GM23338 (cell line): ENCODE data around the gene IL17RB. TPM values are rescaled to one million over a fixed set of nuclear protein-coding genes. Genes with fewer than 3 reads are reported as not detected.

Experiments used
- ATAC-seq: fragments of 200-7000 bp; cut with Tn5 transposase; 3 replicates; pipeline ENCODE4 v1.9.1; 2020
- DNase-seq: peaks from one replicate; pipeline ENCODE4 v3.0.0-alpha.2; 2015; ENCODE audit warnings: low spot score
- H2AFZ ChIP-seq: fragments of 200-600 bp; sonication (generic); 2 replicates; pipeline ENCODE4 v1.8.0; 2016; ENCODE audit warnings: antibody characterized with exemption, mild to moderate bottlenecking, moderate library complexity
- H3F3A ChIP-seq: fragments of 200-600 bp; sonication (generic); replicated peaks from 2 replicates; pipeline ENCODE4 v1.8.0; 2017; ENCODE audit warnings: antibody characterized with exemption, mixed run types, low read depth
- H3K27ac ChIP-seq: fragments of 200-600 bp; sonication (generic); 2 replicates; pipeline ENCODE4 v1.6.1; 2016; ENCODE audit warnings: low read depth
- H3K27me3 ChIP-seq: fragments of 200-600 bp; sonication (generic); 2 replicates; pipeline ENCODE4 v1.8.0; 2016; ENCODE audit warnings: mild to moderate bottlenecking, mixed run types, moderate library complexity; ENCODE audit not compliant: insufficient read depth
- H3K36me3 ChIP-seq: fragments of 200-600 bp; sonication (generic); 2 replicates; pipeline ENCODE4 v1.8.0; 2016; ENCODE audit warnings: mild to moderate bottlenecking; ENCODE audit not compliant: insufficient read depth
- H3K4me1 ChIP-seq: fragments of 200-600 bp; sonication (generic); 2 replicates; pipeline ENCODE4 v1.8.0; 2016; ENCODE audit warnings: mild to moderate bottlenecking, moderate library complexity; ENCODE audit not compliant: insufficient read depth
- H3K4me2 ChIP-seq: fragments of 200-600 bp; sonication (generic); 2 replicates; pipeline ENCODE4 v1.7.1; 2017; ENCODE audit warnings: mixed run types
- H3K4me3 ChIP-seq: fragments of 200-600 bp; sonication (generic); 2 replicates; pipeline ENCODE4 v1.6.1; 2016; ENCODE audit warnings: mixed run types
- H3K79me2 ChIP-seq: fragments of 200-600 bp; sonication (generic); replicated peaks from 2 replicates; pipeline ENCODE4 v1.8.0; 2017; ENCODE audit warnings: mild to moderate bottlenecking; ENCODE audit not compliant: insufficient read depth
- H3K9me2 ChIP-seq: fragments of 200-600 bp; sonication (generic); 2 replicates; pipeline ENCODE4 v1.8.0; 2017; ENCODE audit not compliant: insufficient read depth
- H4K20me1 ChIP-seq: fragments of 200-600 bp; sonication (generic); replicated peaks from 2 replicates; pipeline ENCODE4 v1.8.0; 2017; ENCODE audit warnings: mild to moderate bottlenecking; ENCODE audit not compliant: insufficient read depth
- H3K27ac Mint-ChIP-seq: 2 replicates; pipeline ENCODE4 v1.8.0; 2020; ENCODE audit warnings: inconsistent platforms, mild to moderate bottlenecking, moderate library complexity, mixed read lengths
- H3K27me3 Mint-ChIP-seq: 3 replicates; pipeline ENCODE4 v1.8.0; 2022; ENCODE audit warnings: low read depth, mild to moderate bottlenecking, moderate library complexity, mixed read lengths, inconsistent platforms; ENCODE audit not compliant: insufficient read depth, poor library complexity
- H3K36me3 Mint-ChIP-seq: 3 replicates; pipeline ENCODE4 v1.8.0; 2021; ENCODE audit warnings: low read depth, mild to moderate bottlenecking, inconsistent platforms, moderate library complexity, mixed read lengths
- H3K4me1 Mint-ChIP-seq: 3 replicates; pipeline ENCODE4 v1.8.0; 2020; ENCODE audit warnings: mild to moderate bottlenecking, inconsistent platforms, mixed read lengths
- H3K4me3 Mint-ChIP-seq: 3 replicates; pipeline ENCODE4 v1.8.0; 2021; ENCODE audit warnings: moderate library complexity, mild to moderate bottlenecking, inconsistent platforms, mixed read lengths
- H3K9me3 Mint-ChIP-seq: 3 replicates; pipeline ENCODE4 v1.8.0; 2020; ENCODE audit warnings: moderate library complexity, mild to moderate bottlenecking, inconsistent platforms, mixed read lengths
- CREB1 ChIP-seq: fragments of 250-450 bp; sonication (Bioruptor Pico); IDR thresholded peaks from 2 replicates; pipeline ENCODE4 v1.5.0; 2020; ENCODE audit warnings: low read depth, mild to moderate bottlenecking, moderate library complexity
- EZH2 ChIP-seq: fragments of 200-600 bp; sonication (generic); IDR thresholded peaks from one replicate; pipeline ENCODE4 v1.8.0; 2017; ENCODE audit warnings: antibody characterized with exemption, mild to moderate bottlenecking, low read depth; ENCODE audit not compliant: unreplicated experiment
- EZH2phosphoT487 ChIP-seq: fragments of 200-600 bp; sonication (generic); IDR thresholded peaks from one replicate; pipeline ENCODE4 v1.8.1; 2018; ENCODE audit warnings: antibody characterized with exemption; ENCODE audit not compliant: unreplicated experiment
- JUNB ChIP-seq: IDR thresholded peaks from one replicate; pipeline ENCODE4 v1.6.1; 2016; ENCODE audit warnings: antibody characterized with exemption; ENCODE audit not compliant: unreplicated experiment
- ZNF114 ChIP-seq: fragments of 250-450 bp; sonication (Bioruptor Pico); IDR thresholded peaks from 2 replicates; pipeline ENCODE4 v1.5.0; 2020; ENCODE audit warnings: mild to moderate bottlenecking, moderate library complexity
- polyA plus RNA-seq: library from polyadenylated mRNA; unstranded; fragments of >200 nt; fragmentation: Nextera tagmentation; extraction: Ambion mirVana; gene quantifications from 2 replicates; pipeline ENCODE4 v1.2.1, GENCODE V29; 2016
- total RNA-seq: library from RNA; depleted of rRNA; stranded (reverse); fragments of >200 nt; shearing (Covaris generic); gene quantifications from 2 replicates; pipeline ENCODE4 v1.2.3, GENCODE V29; 2014
- TF ChIP-seq, protein P1 (sequence below): fragments of 250-450 bp; sonication (Bioruptor Pico); IDR thresholded peaks from 2 replicates; pipeline ENCODE4 v1.5.0; 2020; ENCODE audit warnings: mild to moderate bottlenecking, moderate library complexity

The IL17RB gene
- total and polyA plus RNA-seq, 2 experiments from 2014 or later = 5.7 to 6.9 TPM

DNA sequence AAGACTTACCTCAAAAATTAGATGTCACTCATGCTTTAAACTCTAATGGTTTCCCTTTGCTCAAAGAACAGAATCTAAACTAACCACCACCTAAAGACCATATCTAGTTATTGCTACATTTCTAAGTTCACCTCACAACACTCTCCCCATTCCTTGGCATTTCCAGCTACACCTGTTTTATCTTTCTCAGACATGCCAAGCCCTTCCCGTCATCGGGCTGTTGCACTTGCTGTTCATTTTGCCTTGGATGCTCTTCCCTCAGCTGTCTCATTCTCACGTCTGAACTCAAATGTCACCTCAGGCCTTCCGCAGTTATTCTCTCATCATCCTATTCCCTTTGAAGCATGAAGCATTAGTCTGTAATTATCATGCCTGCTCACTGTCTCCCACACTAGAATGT, 36.6 kb downstream of the IL17RB start (continued):
- TF ChIP-seq EZH2 = no peak
- TF ChIP-seq CREB1 (CRISPR knock-in tag) = no peak

DNA sequence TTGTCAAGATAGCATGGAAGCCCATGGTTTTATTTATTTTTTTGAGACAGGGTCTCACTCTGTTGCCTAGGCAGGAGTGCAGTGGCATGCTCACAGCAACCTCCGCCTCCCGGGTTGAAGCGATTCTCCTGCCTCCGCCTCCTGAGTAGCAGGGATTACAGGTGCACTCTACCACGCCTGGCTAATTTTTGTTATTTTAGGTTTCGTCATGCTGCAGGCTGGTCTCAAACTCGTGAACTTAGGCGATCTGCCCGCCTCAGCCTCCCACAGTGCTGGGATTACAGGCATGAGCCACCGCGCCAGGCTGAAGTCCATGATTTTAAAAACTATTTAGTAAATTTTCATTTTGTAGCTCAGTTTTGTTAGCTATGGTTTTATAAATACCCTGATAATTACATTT, 38.3 kb downstream of the IL17RB start:
- Mint-ChIP-seq H3K9me3 (no peaks in the 10 kb centered on the region), H3K4me3 (no peak overlapping the region), H3K27ac (no peak overlapping the region), H3K27me3 (peaks cover 2% of the 10 kb centered on the region), H3K4me1 (peaks cover 12% of the 10 kb centered on the region), H3K36me3 (peaks cover 27% of the 10 kb centered on the region)
- TF ChIP-seq ZNF114 = no peak
- no peak for TF ChIP-seq JUNB
- TF ChIP-seq, protein P1, sequence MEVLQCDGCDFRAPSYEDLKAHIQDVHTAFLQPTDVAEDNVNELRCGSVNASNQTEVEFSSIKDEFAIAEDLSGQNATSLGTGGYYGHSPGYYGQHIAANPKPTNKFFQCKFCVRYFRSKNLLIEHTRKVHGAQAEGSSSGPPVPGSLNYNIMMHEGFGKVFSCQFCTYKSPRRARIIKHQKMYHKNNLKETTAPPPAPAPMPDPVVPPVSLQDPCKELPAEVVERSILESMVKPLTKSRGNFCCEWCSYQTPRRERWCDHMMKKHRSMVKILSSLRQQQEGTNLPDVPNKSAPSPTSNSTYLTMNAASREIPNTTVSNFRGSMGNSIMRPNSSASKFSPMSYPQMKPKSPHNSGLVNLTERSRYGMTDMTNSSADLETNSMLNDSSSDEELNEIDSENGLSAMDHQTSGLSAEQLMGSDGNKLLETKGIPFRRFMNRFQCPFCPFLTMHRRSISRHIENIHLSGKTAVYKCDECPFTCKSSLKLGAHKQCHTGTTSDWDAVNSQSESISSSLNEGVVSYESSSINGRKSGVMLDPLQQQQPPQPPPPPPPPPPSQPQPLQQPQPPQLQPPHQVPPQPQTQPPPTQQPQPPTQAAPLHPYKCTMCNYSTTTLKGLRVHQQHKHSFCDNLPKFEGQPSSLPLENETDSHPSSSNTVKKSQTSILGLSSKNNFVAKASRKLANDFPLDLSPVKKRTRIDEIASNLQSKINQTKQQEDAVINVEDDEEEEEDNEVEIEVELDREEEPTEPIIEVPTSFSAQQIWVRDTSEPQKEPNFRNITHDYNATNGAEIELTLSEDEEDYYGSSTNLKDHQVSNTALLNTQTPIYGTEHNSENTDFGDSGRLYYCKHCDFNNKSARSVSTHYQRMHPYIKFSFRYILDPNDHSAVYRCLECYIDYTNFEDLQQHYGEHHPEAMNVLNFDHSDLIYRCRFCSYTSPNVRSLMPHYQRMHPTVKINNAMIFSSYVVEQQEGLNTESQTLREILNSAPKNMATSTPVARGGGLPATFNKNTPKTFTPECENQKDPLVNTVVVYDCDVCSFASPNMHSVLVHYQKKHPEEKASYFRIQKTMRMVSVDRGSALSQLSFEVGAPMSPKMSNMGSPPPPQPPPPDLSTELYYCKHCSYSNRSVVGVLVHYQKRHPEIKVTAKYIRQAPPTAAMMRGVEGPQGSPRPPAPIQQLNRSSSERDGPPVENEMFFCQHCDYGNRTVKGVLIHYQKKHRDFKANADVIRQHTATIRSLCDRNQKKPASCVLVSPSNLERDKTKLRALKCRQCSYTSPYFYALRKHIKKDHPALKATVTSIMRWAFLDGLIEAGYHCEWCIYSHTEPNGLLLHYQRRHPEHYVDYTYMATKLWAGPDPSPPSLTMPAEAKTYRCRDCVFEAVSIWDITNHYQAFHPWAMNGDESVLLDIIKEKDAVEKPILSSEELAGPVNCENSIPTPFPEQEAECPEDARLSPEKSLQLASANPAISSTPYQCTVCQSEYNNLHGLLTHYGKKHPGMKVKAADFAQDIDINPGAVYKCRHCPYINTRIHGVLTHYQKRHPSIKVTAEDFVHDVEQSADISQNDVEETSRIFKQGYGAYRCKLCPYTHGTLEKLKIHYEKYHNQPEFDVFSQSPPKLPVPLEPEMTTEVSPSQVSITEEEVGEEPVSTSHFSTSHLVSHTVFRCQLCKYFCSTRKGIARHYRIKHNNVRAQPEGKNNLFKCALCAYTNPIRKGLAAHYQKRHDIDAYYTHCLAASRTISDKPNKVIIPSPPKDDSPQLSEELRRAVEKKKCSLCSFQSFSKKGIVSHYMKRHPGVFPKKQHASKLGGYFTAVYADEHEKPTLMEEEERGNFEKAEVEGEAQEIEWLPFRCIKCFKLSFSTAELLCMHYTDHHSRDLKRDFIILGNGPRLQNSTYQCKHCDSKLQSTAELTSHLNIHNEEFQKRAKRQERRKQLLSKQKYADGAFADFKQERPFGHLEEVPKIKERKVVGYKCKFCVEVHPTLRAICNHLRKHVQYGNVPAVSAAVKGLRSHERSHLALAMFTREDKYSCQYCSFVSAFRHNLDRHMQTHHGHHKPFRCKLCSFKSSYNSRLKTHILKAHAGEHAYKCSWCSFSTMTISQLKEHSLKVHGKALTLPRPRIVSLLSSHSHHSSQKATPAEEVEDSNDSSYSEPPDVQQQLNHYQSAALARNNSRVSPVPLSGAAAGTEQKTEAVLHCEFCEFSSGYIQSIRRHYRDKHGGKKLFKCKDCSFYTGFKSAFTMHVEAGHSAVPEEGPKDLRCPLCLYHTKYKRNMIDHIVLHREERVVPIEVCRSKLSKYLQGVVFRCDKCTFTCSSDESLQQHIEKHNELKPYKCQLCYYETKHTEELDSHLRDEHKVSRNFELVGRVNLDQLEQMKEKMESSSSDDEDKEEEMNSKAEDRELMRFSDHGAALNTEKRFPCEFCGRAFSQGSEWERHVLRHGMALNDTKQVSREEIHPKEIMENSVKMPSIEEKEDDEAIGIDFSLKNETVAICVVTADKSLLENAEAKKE (CRISPR knock-in tag) = no peak
- no peak overlapping the region for H3K27ac ChIP-seq
- no peak overlapping the region for H3K4me3 ChIP-seq
- peaks cover 14% of the 10 kb centered on the region for H4K20me1 ChIP-seq
- no peaks in the 10 kb centered on the region for H3K9me2 ChIP-seq
- DNase-seq = no peak
- peaks cover 36% of the 10 kb centered on the region for H3K79me2 ChIP-seq
- peaks cover 7% of the 10 kb centered on the region; the same call in 1 of the 2 replicates for H3K4me1 ChIP-seq
- no peaks in the 10 kb centered on the region for H3F3A ChIP-seq
- no peak for ATAC-seq
- peaks cover 30% of the 10 kb centered on the region for H3K36me3 ChIP-seq
- H3K4me2 ChIP-seq = no peak overlapping the region
- no peak overlapping the region for H2AFZ ChIP-seq
- H3K27me3 ChIP-seq = no peaks in the 10 kb centered on the region

DNA sequence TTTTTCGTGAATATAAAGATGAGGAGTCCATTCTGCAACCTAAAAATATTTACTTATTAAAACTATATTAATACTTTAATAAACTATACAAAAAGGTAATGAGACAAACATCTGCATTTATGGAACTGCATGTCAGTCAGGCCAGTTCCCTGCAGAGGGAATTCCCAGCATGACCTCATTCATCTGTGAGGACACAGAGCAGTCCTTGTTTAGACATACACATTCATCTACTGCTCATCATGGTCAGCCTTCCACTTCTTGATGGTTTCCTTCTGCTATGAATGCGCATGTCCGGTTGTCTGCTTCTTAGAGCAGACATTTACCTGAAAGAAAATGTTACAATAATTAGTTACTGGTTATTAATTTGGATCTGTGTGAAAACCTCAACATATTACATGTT, 38.9 kb downstream of the IL17RB start:
- Histone ChIP-seq H3K27me3 (no peaks in the 10 kb centered on the region), H3K4me1 (peaks cover 8% of the 10 kb centered on the region; the same call in 1 of the 2 replicates), H3K4me2 (no peak overlapping the region), H3K36me3 (peaks cover 27% of the 10 kb centered on the region), H3K27ac (no peak overlapping the region), H3F3A (no peaks in the 10 kb centered on the region), H3K9me2 (no peaks in the 10 kb centered on the region), H3K4me3 (no peak overlapping the region), H3K79me2 (peaks cover 42% of the 10 kb centered on the region), H4K20me1 (peaks cover 18% of the 10 kb centered on the region), H2AFZ (no peak overlapping the region)
- Mint-ChIP-seq H3K27ac (no peak overlapping the region), H3K27me3 (peaks cover 2% of the 10 kb centered on the region), H3K4me3 (no peak overlapping the region), H3K36me3 (peaks cover 21% of the 10 kb centered on the region), H3K4me1 (peaks cover 17% of the 10 kb centered on the region), H3K9me3 (no peaks in the 10 kb centered on the region)
- no peak for ATAC-seq
- no peak for DNase-seq
- TF ChIP-seq EZH2phosphoT487 = no peak
- TF ChIP-seq, protein P1 (CRISPR knock-in tag) = no peak
